ENCODE results near the gene UBXN11. TPM values are rescaled to one million over a fixed set of nuclear protein-coding genes. Genes with fewer than 3 reads are reported as not detected.

Gene UBXN11
- total and polyA plus RNA-seq, 2 donors (not counting 1 experiment from before 2014, with no cell fraction given), result 68.0 to 81.4 TPM

GRCh38 chr1:26290882-26291261 is 15.6 kb downstream of the UBXN11 start:
- POLR2A ChIA-PET, result interaction anchor here (3.0 to 21.9 kb wide), 4 partner anchors 10 to 27 kb away, joined by 12 to 1239 read pairs (median 54); partner anchors contain the start of genes CD52, SH3BGRL3 and UBXN11
- peak overlapping the region; percentile 3 for H2AFZ ChIP-seq (ENCODE audit: insufficient read depth, low read depth, low read length, poor library complexity, severe bottlenecking)
- H3K27ac ChIP-seq (ENCODE audit: low read length in 2 of 2), result peak overlapping the region; percentile 93 to 96
- DNase-seq (no peak), ATAC-seq (ENCODE audit: low read depth) (no peak)
- no peak overlapping the region for H3K4me3 ChIP-seq (ENCODE audit: control extremely low read depth in 1 of 5, extremely low read depth in 1 of 5, insufficient read depth in 1 of 5, low read depth in 2 of 5, low read length in 4 of 5)
- TF ChIP-seq CTCF (IDR thresholded peaks at IDR 0.05), result no peak
- H3K4me2 ChIP-seq (replicated peaks; ENCODE audit: low read depth, low read length, poor library complexity, severe bottlenecking), result peak overlapping the region; percentile 65
- intact Hi-C loops (cut with micrococcal nuclease), result no loop called here
- no peaks in the 10 kb centered on the region for H3K27me3 Mint-ChIP-seq
- H4K20me1 ChIP-seq (ENCODE audit: control insufficient read depth, insufficient read depth, low read length, poor library complexity, severe bottlenecking), result no peaks in the 10 kb centered on the region
- peak overlapping the region; percentile 86 for H3K4me3 Mint-ChIP-seq
- H3K27me3 ChIP-seq (replicated peaks in 1 of 4; ENCODE audit: control extremely low read depth in 1 of 4, control insufficient read depth in 3 of 4, insufficient read depth in 4 of 4, low read length in 3 of 4), result no peaks in the 10 kb centered on the region
- peak overlapping the region; percentile 97 for H3K27ac Mint-ChIP-seq
- no peaks in the 10 kb centered on the region for H3K9me3 ChIP-seq (ENCODE audit: control extremely low read depth in 1 of 3, control insufficient read depth in 2 of 3, insufficient read depth in 1 of 3, low read length in 2 of 3)
- H3K9me3 Mint-ChIP-seq (ENCODE audit: insufficient read depth), result no peaks in the 10 kb centered on the region
- H3K79me2 ChIP-seq (ENCODE audit: control insufficient read depth, insufficient read depth, low read length), result peaks cover 27% of the 10 kb centered on the region
- WGBS (ENCODE audit: insufficient coverage), result 39% methylated on average over 7 of the region's 11 CpGs
- peaks cover 81% of the 10 kb centered on the region for H3K4me1 Mint-ChIP-seq
- H3K4me1 ChIP-seq (ENCODE audit: control insufficient read depth in 2 of 2, insufficient read depth in 2 of 2, low read length in 2 of 2), result peaks cover 74 to 81% of the 10 kb centered on the region in 2 donors
- CTCF ChIA-PET, result interaction anchor here (0.9 to 26.4 kb wide), 3 partner anchors 14 to 319 kb away, joined by 3 to 1400 read pairs (median 166); partner anchors contain the start of genes CD52, SH3BGRL3 and UBXN11
- H3K9ac ChIP-seq (ENCODE audit: low read length), result peak overlapping the region; percentile 21
- peaks cover 0 to 2% of the 10 kb centered on the region in 2 experiments for H3K36me3 ChIP-seq (replicated peaks in 1 of 2; ENCODE audit: control extremely low read depth in 1 of 2, control insufficient read depth in 1 of 2, extremely low read depth in 1 of 2, insufficient read depth in 2 of 2, low read length in 1 of 2)

- peak overlapping the region; percentile 65 for H3K4me2 ChIP-seq (replicated peaks; ENCODE audit: low read depth, low read length, poor library complexity, severe bottlenecking)
- peak; percentile 60 for DNase-seq
These were observed 16.1 kb downstream of the UBXN11 start for GRCh38 chr1:26290122-26290881.

More at GRCh38 chr1:26290122-26290881, 16.1 kb downstream of the UBXN11 start:
- Histone ChIP-seq H4K20me1 (ENCODE audit: control insufficient read depth, insufficient read depth, low read length, poor library complexity, severe bottlenecking) (no peaks in the 10 kb centered on the region), H3K9ac (ENCODE audit: low read length) (peak overlapping the region; percentile 21), H3K79me2 (ENCODE audit: control insufficient read depth, insufficient read depth, low read length) (peaks cover 27% of the 10 kb centered on the region), H2AFZ (ENCODE audit: insufficient read depth, low read depth, low read length, poor library complexity, severe bottlenecking) (peak overlapping the region; percentile 23), H3K4me3 (ENCODE audit: control extremely low read depth in 1 of 5, extremely low read depth in 1 of 5, insufficient read depth in 1 of 5, low read depth in 2 of 5, low read length in 4 of 5) (peak overlapping the region in 1 of 5 experiments; percentile 24), H3K9me3 (ENCODE audit: control extremely low read depth in 1 of 3, control insufficient read depth in 2 of 3, insufficient read depth in 1 of 3, low read length in 2 of 3) (no peaks in the 10 kb centered on the region), H3K27me3 (replicated peaks in 1 of 4; ENCODE audit: control extremely low read depth in 1 of 4, control insufficient read depth in 3 of 4, insufficient read depth in 4 of 4, low read length in 3 of 4) (no peaks in the 10 kb centered on the region), H3K4me1 (ENCODE audit: control insufficient read depth in 2 of 2, insufficient read depth in 2 of 2, low read length in 2 of 2) (peaks cover 80 to 86% of the 10 kb centered on the region in 2 donors), H3K36me3 (replicated peaks in 1 of 2; ENCODE audit: control extremely low read depth in 1 of 2, control insufficient read depth in 1 of 2, extremely low read depth in 1 of 2, insufficient read depth in 2 of 2, low read length in 1 of 2) (no peaks in the 10 kb centered on the region), H3K27ac (ENCODE audit: low read length in 2 of 2) (peak overlapping the region; percentile 93 to 96)
- TF ChIP-seq CTCF (IDR thresholded peaks at IDR 0.05) (no peak), EZH2 (IDR thresholded peaks at IDR 0.05; ENCODE audit: borderline replicate concordance, insufficient read depth, low read depth, low read length, poor library complexity, severe bottlenecking) (no peak)
- peak overlapping the region; percentile 97 for H3K27ac Mint-ChIP-seq
- no peaks in the 10 kb centered on the region for H3K9me3 Mint-ChIP-seq (ENCODE audit: insufficient read depth)
- CTCF ChIA-PET, result interaction anchor here (0.9 to 26.4 kb wide), 6 partner anchors 10 to 319 kb away, joined by 3 to 1400 read pairs (median 46); partner anchors contain the start of genes CD52, SH3BGRL3 and UBXN11
- peak; percentile 0 for ATAC-seq (ENCODE audit: low read depth)
- intact Hi-C loops (cut with micrococcal nuclease), result no loop called here
- H3K27me3 Mint-ChIP-seq, result no peaks in the 10 kb centered on the region
- POLR2A ChIA-PET, result interaction anchor here (0.6 to 21.9 kb wide), 7 partner anchors 9 to 88 kb away, joined by 3 to 1239 read pairs (median 12); partner anchors contain the start of genes CD52, SH3BGRL3 and UBXN11
- peak overlapping the region; percentile 86 for H3K4me3 Mint-ChIP-seq
- 48% methylated on average over 6 of the region's 11 CpGs for WGBS (ENCODE audit: insufficient coverage)
- peaks cover 83% of the 10 kb centered on the region for H3K4me1 Mint-ChIP-seq
